Neural progenitor cell (in vitro differentiated cells): Measurements from ENCODE around the gene NKPD1. TPM values are rescaled to one million over a fixed set of nuclear protein-coding genes. Genes with fewer than 3 reads are reported as not detected.

ENCODE experiments used
- DNase-seq: peaks from one replicate; pipeline ENCODE4 v3.0.0-alpha.2; 2016; ENCODE audit warnings: low spot score
- H2AFZ ChIP-seq: fragments of 200-600 bp; sonication (generic); replicated peaks from 2 replicates; pipeline ENCODE4 v1.6.1; 2016; ENCODE audit warnings: antibody characterized with exemption
- H3F3A ChIP-seq: fragments of 200-600 bp; sonication (generic); 2 replicates; pipeline ENCODE4 v1.6.1; 2016; ENCODE audit warnings: antibody characterized with exemption, low read depth
- H3K27ac ChIP-seq: fragments of 200-600 bp; sonication (generic); 2 replicates; pipeline ENCODE4 v1.5.1; 2016; ENCODE audit warnings: mild to moderate bottlenecking
- H3K27me3 ChIP-seq: fragments of 200-600 bp; sonication (generic); 2 replicates; pipeline ENCODE4 v1.6.1; 2016; ENCODE audit warnings: mild to moderate bottlenecking, moderate library complexity
- H3K36me3 ChIP-seq: fragments of 200-600 bp; sonication (generic); 2 replicates; pipeline ENCODE4 v1.5.1; 2016
- H3K4me1 ChIP-seq: fragments of 200-600 bp; sonication (generic); 2 replicates; pipeline ENCODE4 v1.6.1; 2016; ENCODE audit warnings: mixed run types
- H3K4me2 ChIP-seq: fragments of 200-600 bp; sonication (generic); 2 replicates; pipeline ENCODE4 v1.6.1; 2016
- H3K4me3 ChIP-seq: fragments of 200-600 bp; sonication (generic); 2 replicates; pipeline ENCODE4 v1.5.1; 2016
- H3K79me2 ChIP-seq: fragments of 200-600 bp; sonication (generic); 2 replicates; pipeline ENCODE4 v1.6.1; 2016; ENCODE audit warnings: low read depth
- H3K9ac ChIP-seq: fragments of 200-600 bp; sonication (generic); 2 replicates; pipeline ENCODE4 v1.6.1; 2016
- H3K9me3 ChIP-seq: fragments of 200-600 bp; sonication (generic); 2 replicates; pipeline ENCODE4 v1.5.1; 2016; ENCODE audit warnings: low read depth
- H4K20me1 ChIP-seq: fragments of 200-600 bp; sonication (generic); 2 replicates; pipeline ENCODE4 v1.6.1; 2016; ENCODE audit warnings: low read depth
- H3K27ac Mint-ChIP-seq: 3 replicates; pipeline ENCODE4 v1.8.0; 2021; ENCODE audit warnings: mixed read lengths
- H3K27me3 Mint-ChIP-seq: 2 replicates; pipeline ENCODE4 v1.8.0; 2022; ENCODE audit warnings: low read depth, mild to moderate bottlenecking, inconsistent platforms, moderate library complexity, mixed read lengths; ENCODE audit not compliant: insufficient read depth
- H3K36me3 Mint-ChIP-seq: 3 replicates; pipeline ENCODE4 v1.8.0; 2021; ENCODE audit warnings: mixed read lengths
- H3K4me1 Mint-ChIP-seq: 3 replicates; pipeline ENCODE4 v1.8.0; 2021; ENCODE audit warnings: mixed read lengths
- H3K4me3 Mint-ChIP-seq: 3 replicates; pipeline ENCODE4 v1.8.0; 2021; ENCODE audit warnings: mild to moderate bottlenecking, moderate library complexity, mixed read lengths
- H3K9me3 Mint-ChIP-seq: 3 replicates; pipeline ENCODE4 v1.8.0; 2020; ENCODE audit warnings: mixed read lengths
- EZH2 ChIP-seq: fragments of 200-600 bp; sonication (generic); IDR thresholded peaks from 2 replicates; pipeline ENCODE4 v1.6.1; 2017; ENCODE audit warnings: antibody characterized with exemption, mild to moderate bottlenecking, moderate library complexity
- EZH2phosphoT487 ChIP-seq: fragments of 200-600 bp; sonication (generic); IDR thresholded peaks from 2 replicates; pipeline ENCODE4 v1.6.1; 2017; ENCODE audit warnings: antibody characterized with exemption
- total RNA-seq: library from RNA; depleted of rRNA; stranded (reverse); fragments of >200 nt; gene quantifications from 2 replicates; pipeline ENCODE4 v1.2.3, GENCODE V29; 2015; ENCODE audit warnings: low replicate concordance
- TF ChIP-seq, protein P1 (sequence below): fragments of 200-600 bp; sonication (generic); IDR thresholded peaks from 2 replicates; pipeline ENCODE4 v1.5.1; 2017; ENCODE audit warnings: antibody characterized with exemption, mild to moderate bottlenecking

The NKPD1 gene
- total RNA-seq, 1 donor from 2014 or later: 0.02 TPM

DNA sequence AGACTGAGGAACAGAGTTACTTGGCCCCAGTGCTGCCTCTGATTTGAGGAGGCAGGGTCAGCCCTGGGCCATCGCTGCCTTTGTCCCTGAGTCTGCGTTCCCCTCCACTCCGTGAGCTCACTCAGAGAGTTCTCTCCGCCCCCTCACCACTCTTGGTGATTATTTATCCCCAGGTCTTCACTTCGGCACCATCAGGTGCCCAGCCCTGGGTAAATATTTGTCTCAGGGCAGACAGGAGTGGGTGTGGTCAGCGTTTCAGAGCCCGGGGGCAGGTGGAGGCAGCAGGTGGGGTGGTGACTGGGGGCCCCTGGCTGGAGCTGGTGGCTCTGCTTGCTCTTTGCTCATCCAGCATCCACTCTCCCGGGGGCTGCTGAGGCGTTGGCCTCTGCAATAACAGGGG, 47.2 kb downstream of the NKPD1 start:
- Mint-ChIP-seq H3K4me3 (no peak overlapping the region), H3K4me1 (peaks cover 20% of the 10 kb centered on the region), H3K9me3 (no peaks in the 10 kb centered on the region), H3K27me3 (no peaks in the 10 kb centered on the region), H3K27ac (no peak overlapping the region), H3K36me3 (peaks cover 5% of the 10 kb centered on the region)
- TF ChIP-seq, protein P1, sequence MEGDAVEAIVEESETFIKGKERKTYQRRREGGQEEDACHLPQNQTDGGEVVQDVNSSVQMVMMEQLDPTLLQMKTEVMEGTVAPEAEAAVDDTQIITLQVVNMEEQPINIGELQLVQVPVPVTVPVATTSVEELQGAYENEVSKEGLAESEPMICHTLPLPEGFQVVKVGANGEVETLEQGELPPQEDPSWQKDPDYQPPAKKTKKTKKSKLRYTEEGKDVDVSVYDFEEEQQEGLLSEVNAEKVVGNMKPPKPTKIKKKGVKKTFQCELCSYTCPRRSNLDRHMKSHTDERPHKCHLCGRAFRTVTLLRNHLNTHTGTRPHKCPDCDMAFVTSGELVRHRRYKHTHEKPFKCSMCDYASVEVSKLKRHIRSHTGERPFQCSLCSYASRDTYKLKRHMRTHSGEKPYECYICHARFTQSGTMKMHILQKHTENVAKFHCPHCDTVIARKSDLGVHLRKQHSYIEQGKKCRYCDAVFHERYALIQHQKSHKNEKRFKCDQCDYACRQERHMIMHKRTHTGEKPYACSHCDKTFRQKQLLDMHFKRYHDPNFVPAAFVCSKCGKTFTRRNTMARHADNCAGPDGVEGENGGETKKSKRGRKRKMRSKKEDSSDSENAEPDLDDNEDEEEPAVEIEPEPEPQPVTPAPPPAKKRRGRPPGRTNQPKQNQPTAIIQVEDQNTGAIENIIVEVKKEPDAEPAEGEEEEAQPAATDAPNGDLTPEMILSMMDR: no peak
- TF ChIP-seq EZH2phosphoT487 (no peak), EZH2 (no peak)
- Histone ChIP-seq H2AFZ (no peak overlapping the region), H3K79me2 (peaks cover 98% of the 10 kb centered on the region), H3K27me3 (no peaks in the 10 kb centered on the region), H3K4me3 (no peak overlapping the region), H3K36me3 (no peaks in the 10 kb centered on the region), H3K9me3 (no peaks in the 10 kb centered on the region), H3K4me1 (peaks cover 11% of the 10 kb centered on the region), H4K20me1 (peaks cover 100% of the 10 kb centered on the region), H3K4me2 (no peak overlapping the region), H3K9ac (no peak overlapping the region), H3K27ac (no peak overlapping the region), H3F3A (peaks cover 4% of the 10 kb centered on the region)
- DNase-seq: no peak

DNA sequence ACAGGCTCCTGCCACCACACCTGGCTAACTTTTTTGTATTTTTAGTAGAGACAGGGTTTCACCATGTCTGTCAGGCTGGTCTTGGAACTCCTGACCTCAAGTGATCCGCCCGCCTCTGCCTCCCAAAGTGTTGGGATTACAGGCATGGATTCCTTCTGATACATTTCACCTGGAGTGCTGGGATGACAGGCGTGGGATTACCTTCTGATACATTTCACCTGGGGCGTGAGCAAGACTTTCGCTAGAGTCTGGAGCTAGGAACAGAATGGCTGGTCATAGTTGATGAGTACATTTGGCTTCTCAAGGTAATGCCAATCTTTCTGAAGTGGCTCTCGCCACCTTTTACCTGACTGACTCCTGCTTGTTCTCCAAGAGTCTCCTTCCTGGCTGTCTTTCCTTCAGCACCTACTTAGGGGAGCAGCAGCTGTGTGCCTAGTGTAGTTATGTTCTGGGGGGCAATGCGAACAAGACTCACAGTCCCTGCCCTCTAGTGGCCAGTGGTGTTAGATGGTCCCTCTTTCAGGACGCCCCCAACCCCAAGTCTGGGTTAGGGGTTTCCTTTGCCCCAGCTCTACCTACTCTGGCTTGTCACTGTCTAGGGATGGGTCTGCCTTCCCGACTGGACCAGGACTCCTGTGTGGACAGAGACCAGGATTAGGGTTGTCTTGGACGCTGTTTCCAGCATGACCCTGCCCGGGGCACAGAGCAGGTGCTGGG, 48.5 kb downstream of the NKPD1 start:
- DNase-seq: no peak
- Mint-ChIP-seq H3K4me1 (peaks cover 13% of the 10 kb centered on the region), H3K9me3 (no peaks in the 10 kb centered on the region), H3K4me3 (no peak overlapping the region), H3K27ac (no peak overlapping the region), H3K27me3 (no peaks in the 10 kb centered on the region), H3K36me3 (peaks cover 5% of the 10 kb centered on the region)
- H3K4me2 ChIP-seq: no peak overlapping the region
- H3K27ac ChIP-seq: no peak overlapping the region
- H3K27me3 ChIP-seq: no peaks in the 10 kb centered on the region
- peaks cover 4% of the 10 kb centered on the region for H3F3A ChIP-seq
- H3K9me3 ChIP-seq: no peaks in the 10 kb centered on the region
- peaks cover 100% of the 10 kb centered on the region for H4K20me1 ChIP-seq
- TF ChIP-seq EZH2: no peak
- TF ChIP-seq, protein P1: peak; percentile 28
- H3K4me3 ChIP-seq: no peak overlapping the region
- no peaks in the 10 kb centered on the region for H3K36me3 ChIP-seq
- H2AFZ ChIP-seq: no peak overlapping the region
- no peak overlapping the region for H3K9ac ChIP-seq
- peaks cover 4% of the 10 kb centered on the region for H3K4me1 ChIP-seq
- H3K79me2 ChIP-seq: peaks cover 98% of the 10 kb centered on the region

Other genes with a start within 250 kb of the NKPD1 start
- 16.1 and 17.6 TPM in 2 replicates for gene APOC1, start 246.4 kb downstream of the NKPD1 start, total RNA-seq
- not detected in 2 replicates for gene APOC4, start 218.7 kb downstream of the NKPD1 start, total RNA-seq
- gene APOC2, start 214.9 kb downstream of the NKPD1 start, total RNA-seq: not detected in 2 replicates
- gene CLPTM1, start 205.6 kb downstream of the NKPD1 start, total RNA-seq: 12.1 and 27.9 TPM in 2 replicates
- gene RELB, start 159.5 kb downstream of the NKPD1 start, total RNA-seq: 0.43 and 5.9 TPM in 2 replicates
- 57.0 and 97.1 TPM in 2 replicates for gene CLASRP, start 121.9 kb downstream of the NKPD1 start, total RNA-seq
- gene ZNF296, start 84.5 kb downstream of the NKPD1 start, total RNA-seq: 0.53 TPM in 1 of 2 replicates, not detected in the other
- 7.3 and 32.6 TPM in 2 replicates for gene GEMIN7, start 81.7 kb downstream of the NKPD1 start, total RNA-seq
- gene PPP1R37, start 67.8 kb downstream of the NKPD1 start, total RNA-seq: 8.1 and 34.1 TPM in 2 replicates
- 24.7 and 55.1 TPM in 2 replicates for gene TRAPPC6A, start 17.3 kb upstream of the NKPD1 start, total RNA-seq
- gene BLOC1S3, start 17.8 kb upstream of the NKPD1 start, total RNA-seq: 2.0 and 3.8 TPM in 2 replicates
- gene EXOC3L2, start 84.4 kb upstream of the NKPD1 start, total RNA-seq: 0.06 TPM in 1 of 2 replicates, not detected in the other
- 22.8 and 30.1 TPM in 2 replicates for gene MARK4, start 90.3 kb upstream of the NKPD1 start, total RNA-seq
- not detected in 2 replicates for gene CKM, start 161.9 kb upstream of the NKPD1 start, total RNA-seq
- gene KLC3, start 179.8 kb upstream of the NKPD1 start, total RNA-seq: 0.50 TPM in 1 of 2 replicates, not detected in the other
- 31.0 and 71.6 TPM in 2 replicates for gene ERCC2, start 209.6 kb upstream of the NKPD1 start, total RNA-seq
- 2.9 and 8.6 TPM in 2 replicates for gene PPP1R13L, start 244.1 kb upstream of the NKPD1 start, total RNA-seq
- gene POLR1G, start 245.7 kb upstream of the NKPD1 start, total RNA-seq: 5.5 and 6.8 TPM in 2 replicates